ENCODE results near the gene EFCC1. TPM values are rescaled to one million over a fixed set of nuclear protein-coding genes. Genes with fewer than 3 reads are reported as not detected.

Gene EFCC1
- total RNA-seq, 1 experiment from 2014 or later: 1.0 TPM

DNA sequence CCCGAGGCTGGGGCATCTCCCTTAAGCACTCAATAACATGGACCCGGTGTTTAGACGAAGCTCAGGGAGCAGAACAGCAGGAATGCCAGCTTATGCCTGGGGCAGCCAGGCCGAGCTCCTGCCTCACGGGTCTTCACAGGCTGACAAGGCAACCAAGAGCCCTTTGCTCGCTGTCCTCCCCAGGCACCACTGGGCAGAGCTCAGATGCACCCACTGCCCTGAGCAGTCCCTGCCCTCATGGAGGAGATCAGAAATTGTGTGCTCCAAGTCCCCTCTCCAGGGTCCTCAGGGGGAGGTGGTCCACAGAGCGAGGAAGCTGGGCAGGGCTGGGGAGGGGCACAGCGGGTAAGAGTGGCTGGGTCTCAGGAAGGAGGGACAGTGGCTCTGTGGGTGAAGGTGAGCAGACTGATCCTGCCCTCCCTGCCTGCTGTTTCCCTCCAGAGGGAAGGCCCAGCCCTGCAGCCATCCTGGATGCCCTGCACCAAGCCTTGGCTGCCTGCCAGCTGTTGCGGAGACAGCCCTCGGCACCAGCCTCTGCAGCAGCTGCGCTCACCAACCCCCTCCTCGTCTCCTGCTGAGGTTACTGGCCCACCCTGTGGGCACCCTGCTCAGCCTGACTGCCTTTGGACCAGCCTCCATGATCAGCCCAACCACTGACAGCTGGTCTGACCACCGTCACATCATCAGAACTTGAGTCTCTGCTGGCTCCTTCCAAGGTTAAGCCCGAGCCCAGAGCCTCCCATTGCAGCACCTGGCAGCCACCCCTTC lies 38.4 kb downstream of the EFCC1 start:
- no peak overlapping the region for H2AFZ ChIP-seq (ENCODE audit: low read depth, low read length, poor library complexity, severe bottlenecking)
- no peaks in the 10 kb centered on the region for H3K9me2 ChIP-seq (ENCODE audit: insufficient read depth)
- ChIA-PET POLR2A (no interaction called here), RAD21 (ENCODE audit: low non-redundant PET in 1 of 2, low total read pairs in 2 of 2, uncharacterized antibody in 2 of 2, unreplicated experiment in 2 of 2) (no interaction called here), CTCF (interaction anchor here (1.4 kb wide), 1 partner anchor 14 kb away, joined by 3 read pairs; no protein-coding TSS in a partner anchor)
- BruUV-seq (replicated peaks): no TSS peak
- H3K9ac ChIP-seq (ENCODE audit: low read length): no peak overlapping the region
- H3K27ac ChIP-seq (ENCODE audit: low read depth, low read length): no peak overlapping the region
- H3K4me1 ChIP-seq (ENCODE audit: control insufficient read depth in 1 of 2, insufficient read depth in 2 of 2, low read length in 2 of 2): peaks cover 0 to 4% of the 10 kb centered on the region in 2 experiments; a peak in 1 of 4 replicates
- DNase-seq (ENCODE audit: low read depth, low spot score): no peak
- H3K9me3 ChIP-seq (ENCODE audit: control insufficient read depth in 1 of 2, insufficient read depth in 1 of 2, low read depth in 1 of 2, low read length in 2 of 2): no peaks in the 10 kb centered on the region
- intact Hi-C loops (cut with micrococcal nuclease): no loop called here
- no peaks in the 10 kb centered on the region for H3K36me3 ChIP-seq (ENCODE audit: control insufficient read depth in 1 of 2, insufficient read depth in 2 of 2, low read length in 2 of 2)
- H3K4me2 ChIP-seq (ENCODE audit: low read length): no peak overlapping the region
- no peaks in the 10 kb centered on the region for H3K79me2 ChIP-seq (ENCODE audit: insufficient read depth, low read length)
- no peak for TF ChIP-seq CEBPB (IDR thresholded peaks at IDR 0.05; ENCODE audit: low read depth)
- TF ChIP-seq RAD21 (IDR thresholded peaks at IDR 0.05; ENCODE audit: low read depth): no peak
- TF ChIP-seq JUND (IDR thresholded peaks at IDR 0.05): no peak
- no peak for TF ChIP-seq TCF7L2 (IDR thresholded peaks at IDR 0.05; ENCODE audit: borderline replicate concordance, extremely low read depth, insufficient read depth, insufficient read length)
- H4K20me1 ChIP-seq (ENCODE audit: insufficient read depth): no peaks in the 10 kb centered on the region
- 0 out of 2 replicates have a peak, but pooled peaks cover 3% of the 10 kb centered on the region for H3K27me3 ChIP-seq (ENCODE audit: insufficient read depth, low read length)
- no peak overlapping the region for H3K4me3 ChIP-seq (replicated peaks in 1 of 2; ENCODE audit: low read depth in 1 of 2, low read length in 2 of 2)
- no peak for ATAC-seq

DNA sequence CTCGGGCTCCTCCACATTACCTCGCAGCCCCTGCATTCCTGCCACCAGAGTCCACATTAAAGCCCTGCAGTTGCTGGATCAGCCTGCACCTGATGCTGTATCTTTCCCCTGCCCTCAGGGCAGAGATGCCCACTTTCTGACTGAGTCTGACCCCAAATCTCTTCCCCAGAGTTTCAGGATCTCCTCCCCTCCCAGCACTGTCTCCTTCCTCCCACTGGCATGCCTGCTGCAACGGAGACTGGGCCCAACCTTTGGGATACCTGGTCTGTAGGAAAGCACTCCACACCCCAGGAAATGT lies 38.9 kb downstream of the EFCC1 start:
- Histone ChIP-seq H3K9me3 (ENCODE audit: control insufficient read depth in 1 of 2, insufficient read depth in 1 of 2, low read depth in 1 of 2, low read length in 2 of 2) (no peaks in the 10 kb centered on the region), H4K20me1 (ENCODE audit: insufficient read depth) (no peaks in the 10 kb centered on the region), H3K4me2 (ENCODE audit: low read length) (no peak overlapping the region), H3K4me1 (ENCODE audit: control insufficient read depth in 1 of 2, insufficient read depth in 2 of 2, low read length in 2 of 2) (no peaks in the 10 kb centered on the region), H3K27me3 (ENCODE audit: insufficient read depth, low read length) (0 out of 2 replicates have a peak, but pooled peaks cover 3% of the 10 kb centered on the region), H3K9me2 (ENCODE audit: insufficient read depth) (no peaks in the 10 kb centered on the region), H3K27ac (ENCODE audit: low read depth, low read length) (no peak overlapping the region), H3K9ac (ENCODE audit: low read length) (no peak overlapping the region), H2AFZ (ENCODE audit: low read depth, low read length, poor library complexity, severe bottlenecking) (no peak overlapping the region), H3K36me3 (ENCODE audit: control insufficient read depth in 1 of 2, insufficient read depth in 2 of 2, low read length in 2 of 2) (no peaks in the 10 kb centered on the region), H3K4me3 (replicated peaks in 1 of 2; ENCODE audit: low read depth in 1 of 2, low read length in 2 of 2) (no peak overlapping the region), H3K79me2 (ENCODE audit: insufficient read depth, low read length) (no peaks in the 10 kb centered on the region)
- ATAC-seq (no peak), DNase-seq (ENCODE audit: low read depth, low spot score) (no peak)
- TF ChIP-seq CEBPB (IDR thresholded peaks at IDR 0.05; ENCODE audit: low read depth) (no peak), ELF1 (IDR thresholded peaks at IDR 0.05; ENCODE audit: borderline replicate concordance, low read depth) (no peak), SIN3A (IDR thresholded peaks at IDR 0.05; ENCODE audit: low read depth) (no peak), ZFX (IDR thresholded peaks at IDR 0.05) (no peak), EZH2phosphoT487 (IDR thresholded peaks at IDR 0.05; ENCODE audit: borderline replicate concordance) (no peak), TCF7L2 (IDR thresholded peaks at IDR 0.05; ENCODE audit: borderline replicate concordance, extremely low read depth, insufficient read depth, insufficient read length) (no peak), RAD21 (IDR thresholded peaks at IDR 0.05; ENCODE audit: low read depth) (no peak), FOSL1 (IDR thresholded peaks at IDR 0.05; ENCODE audit: low read depth) (no peak), EZH2 (IDR thresholded peaks at IDR 0.05) (no peak), EGR1 (IDR thresholded peaks at IDR 0.05; ENCODE audit: low read depth) (no peak), SRF (IDR thresholded peaks at IDR 0.05; ENCODE audit: low read depth) (no peak), ZNF274 (IDR thresholded peaks at IDR 0.05; ENCODE audit: low read depth, low read length) (no peak), JUND (IDR thresholded peaks at IDR 0.05) (no peak), POLR2AphosphoS5 (IDR thresholded peaks at IDR 0.05; ENCODE audit: low read depth, low read length) (no peak), CBX3 (IDR thresholded peaks at IDR 0.05; ENCODE audit: low read depth) (no peak), POLR2A (IDR thresholded peaks at IDR 0.05; ENCODE audit: borderline replicate concordance, extremely low read depth, insufficient read depth, insufficient read length) (no peak)
- TF ChIP-seq, protein P1, sequence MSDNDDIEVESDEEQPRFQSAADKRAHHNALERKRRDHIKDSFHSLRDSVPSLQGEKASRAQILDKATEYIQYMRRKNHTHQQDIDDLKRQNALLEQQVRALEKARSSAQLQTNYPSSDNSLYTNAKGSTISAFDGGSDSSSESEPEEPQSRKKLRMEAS (IDR thresholded peaks at IDR 0.05): no peak
- TF ChIP-seq, protein P2, sequence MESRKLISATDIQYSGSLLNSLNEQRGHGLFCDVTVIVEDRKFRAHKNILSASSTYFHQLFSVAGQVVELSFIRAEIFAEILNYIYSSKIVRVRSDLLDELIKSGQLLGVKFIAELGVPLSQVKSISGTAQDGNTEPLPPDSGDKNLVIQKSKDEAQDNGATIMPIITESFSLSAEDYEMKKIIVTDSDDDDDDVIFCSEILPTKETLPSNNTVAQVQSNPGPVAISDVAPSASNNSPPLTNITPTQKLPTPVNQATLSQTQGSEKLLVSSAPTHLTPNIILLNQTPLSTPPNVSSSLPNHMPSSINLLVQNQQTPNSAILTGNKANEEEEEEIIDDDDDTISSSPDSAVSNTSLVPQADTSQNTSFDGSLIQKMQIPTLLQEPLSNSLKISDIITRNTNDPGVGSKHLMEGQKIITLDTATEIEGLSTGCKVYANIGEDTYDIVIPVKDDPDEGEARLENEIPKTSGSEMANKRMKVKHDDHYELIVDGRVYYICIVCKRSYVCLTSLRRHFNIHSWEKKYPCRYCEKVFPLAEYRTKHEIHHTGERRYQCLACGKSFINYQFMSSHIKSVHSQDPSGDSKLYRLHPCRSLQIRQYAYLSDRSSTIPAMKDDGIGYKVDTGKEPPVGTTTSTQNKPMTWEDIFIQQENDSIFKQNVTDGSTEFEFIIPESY (IDR thresholded peaks at IDR 0.05; ENCODE audit: extremely low read depth, insufficient replicate concordance, low read length): no peak
- RAD21 ChIA-PET (ENCODE audit: low non-redundant PET in 1 of 2, low total read pairs in 2 of 2, uncharacterized antibody in 2 of 2, unreplicated experiment in 2 of 2): no interaction called here
- POLR2A ChIA-PET: no interaction called here
- BruUV-seq (replicated peaks): no TSS peak
- CTCF ChIA-PET: interaction anchor here (1.4 kb wide), 1 partner anchor 14 kb away, joined by 3 read pairs; no protein-coding TSS in a partner anchor
- intact Hi-C loops (cut with micrococcal nuclease): no loop called here
